H1 (cell line): ENCODE results near the gene FBXO11. TPM values are rescaled to one million over a fixed set of nuclear protein-coding genes. Genes with fewer than 3 reads are reported as not detected.
A peak's percentile ranks its signal among the peaks of the same experiment; 100 is the strongest.
"Not testable (repeated sequence)": the region's sequence is repeated elsewhere in the genome, so short reads cannot be mapped to it uniquely, and the experiment has no call there.

Experiments used
- CTCF ChIA-PET: fragments of 300-600 bp; sonication (Branson Sonifier 250); formaldehyde crosslinking; loops from one replicate; lab custom pipeline; 2021; ENCODE audit not compliant: partially characterized antibody; lab: Charles Lee
- POLR2A ChIA-PET: fragments of 300-600 bp; sonication (Branson Sonifier 250); formaldehyde crosslinking; loops from one replicate; lab custom pipeline; 2021; ENCODE audit warnings: inconsistent platforms; ENCODE audit not compliant: partially characterized antibody; lab: Charles Lee
- DNase-seq, 2 experiments: peaks; one replicate each; pipeline versions ENCODE4 v3.0.0 to v3.0.0-alpha.2; 2010 to 2022; ENCODE audit warnings: low spot score in 2 of 2, low read depth in 1 of 2, mixed read lengths in 1 of 2
- FAIRE-seq: peaks from 2 replicates; lab custom pipeline; 2011; peaks lifted over from hg19 to GRCh38; lab: Jason Lieb, UNC
- H2AFZ ChIP-seq: 2 replicates; pipeline ENCODE4 v1.8.1; 2012; ENCODE audit warnings: low read length, inconsistent platforms
- H2AK5ac ChIP-seq: 2 replicates; pipeline ENCODE4 v1.6.1; 2013; ENCODE audit warnings: low read depth, low read length
- H2BK120ac ChIP-seq: replicated peaks from 2 replicates; pipeline ENCODE3; 2013; ENCODE audit warnings: low read depth, low read length, inconsistent platforms
- H2BK12ac ChIP-seq: 2 replicates; pipeline ENCODE4 v1.6.1; 2013; ENCODE audit warnings: low read depth, low read length
- H2BK15ac ChIP-seq: 2 replicates; pipeline ENCODE4 v1.6.1; 2013; ENCODE audit warnings: low read length
- H2BK20ac ChIP-seq: 2 replicates; pipeline ENCODE4 v1.6.1; 2013; ENCODE audit warnings: low read length
- H2BK5ac ChIP-seq: 2 replicates; pipeline ENCODE4 v1.6.1; 2013; ENCODE audit warnings: low read depth, low read length
- H3K14ac ChIP-seq: 2 replicates; pipeline ENCODE4 v1.6.1; 2013; ENCODE audit warnings: inconsistent platforms; ENCODE audit not compliant: insufficient read length
- H3K18ac ChIP-seq: 2 replicates; pipeline ENCODE4 v1.6.1; 2013; ENCODE audit warnings: low read length; ENCODE audit errors: extremely low read depth
- H3K23ac ChIP-seq: 2 replicates; pipeline ENCODE4 v1.6.1; 2013; ENCODE audit warnings: inconsistent platforms; ENCODE audit not compliant: insufficient read length
- H3K23me2 ChIP-seq: 2 replicates; pipeline ENCODE4 v1.6.1; 2013; ENCODE audit warnings: low read depth, low read length
- H3K27ac ChIP-seq: 2 replicates; pipeline ENCODE4 v1.6.1; 2011; ENCODE audit warnings: low read depth, low read length, inconsistent platforms
- H3K27me3 ChIP-seq, 4 experiments: replicated peaks in 1 of 4; 1 replicate in 1 of 4; 2 replicates in 3 of 4; pipeline versions ENCODE4 v1.6.1 to v1.8.1; 2011 to 2013; ENCODE audit warnings: low read length in 3 of 4, mild to moderate bottlenecking in 3 of 4, inconsistent platforms in 2 of 4, mixed read lengths in 2 of 4, moderate library complexity in 1 of 4; ENCODE audit not compliant: control insufficient read depth in 3 of 4, insufficient read depth in 3 of 4; ENCODE audit errors: extremely low read depth in 1 of 4
- H3K36me3 ChIP-seq, 4 experiments: 2 replicates each; pipeline versions ENCODE4 v1.6.1 to v1.8.1; 2011 to 2013; ENCODE audit warnings: mild to moderate bottlenecking in 4 of 4, low read length in 3 of 4, moderate library complexity in 2 of 4, control low read depth in 1 of 4, inconsistent platforms in 1 of 4; ENCODE audit not compliant: insufficient read depth in 4 of 4, control insufficient read depth in 2 of 4
- H3K4ac ChIP-seq: replicated peaks from 2 replicates; pipeline ENCODE3; 2013; ENCODE audit warnings: low read length, low read depth, mixed read lengths, inconsistent platforms; ENCODE audit not compliant: insufficient read length
- H3K4me1 ChIP-seq, 4 experiments: replicated peaks in 1 of 4; 1 replicate in 1 of 4; 2 replicates in 3 of 4; pipeline versions ENCODE4 v1.6.1 to v1.8.1; 2011 to 2013; ENCODE audit warnings: low read length in 3 of 4, inconsistent platforms in 2 of 4, mixed read lengths in 1 of 4; ENCODE audit not compliant: insufficient read depth in 4 of 4, control insufficient read depth in 3 of 4
- H3K4me2 ChIP-seq, 2 experiments: 2 replicates each; pipeline versions ENCODE4 v1.6.1 to v1.8.1; 2011 to 2013; ENCODE audit warnings: low read depth in 2 of 2, low read length in 2 of 2, control low read depth in 1 of 2, inconsistent platforms in 1 of 2, mild to moderate bottlenecking in 1 of 2; ENCODE audit not compliant: insufficient read depth in 1 of 2
- H3K4me3 ChIP-seq, 4 experiments: fragments of 200-600, 300-600 bp in 1 of 4; sonication (generic), shearing (Covaris generic), sonication (Bioruptor Twin) in 1 of 4; 2 replicates each; pipeline versions ENCODE4 v1.5.1 to v1.8.1; 2011 to 2016; ENCODE audit warnings: low read length in 4 of 4, low read depth in 3 of 4, control low read depth in 2 of 4, inconsistent platforms in 2 of 4, mild to moderate bottlenecking in 2 of 4, mixed read lengths in 1 of 4, moderate library complexity in 1 of 4; ENCODE audit not compliant: insufficient read depth in 2 of 4; ENCODE audit errors: extremely low read depth in 1 of 4
- H3K56ac ChIP-seq: replicated peaks from 2 replicates; pipeline ENCODE3; 2013; ENCODE audit warnings: low read depth, mild to moderate bottlenecking, mixed read lengths, low read length, inconsistent platforms; ENCODE audit not compliant: insufficient read length
- H3K79me1 ChIP-seq: 2 replicates; pipeline ENCODE4 v1.6.1; 2013; ENCODE audit warnings: low read depth, low read length, control low read depth
- H3K79me2 ChIP-seq, 2 experiments: 2 replicates each; pipeline versions ENCODE4 v1.6.1 to v1.8.1; 2012 to 2013; ENCODE audit warnings: low read length in 2 of 2, mild to moderate bottlenecking in 2 of 2, inconsistent platforms in 1 of 2; ENCODE audit not compliant: insufficient read depth in 2 of 2, control insufficient read depth in 1 of 2
- H3K9ac ChIP-seq, 4 experiments: replicated peaks in 1 of 4; 1 replicate in 1 of 4; 2 replicates in 3 of 4; pipeline versions ENCODE4 v1.6.1 to v1.8.1; 2011 to 2013; ENCODE audit warnings: low read depth in 3 of 4, low read length in 3 of 4, control low read depth in 2 of 4, mild to moderate bottlenecking in 2 of 4, moderate library complexity in 2 of 4, inconsistent platforms in 1 of 4; ENCODE audit errors: extremely low read depth in 1 of 4
- H3K9me3 ChIP-seq, 2 experiments: 2 replicates each; pipeline versions ENCODE4 v1.6.1 to v1.8.1; 2012 to 2013; ENCODE audit warnings: mild to moderate bottlenecking in 2 of 2, moderate library complexity in 2 of 2, control low read depth in 1 of 2, inconsistent platforms in 1 of 2, low read depth in 1 of 2, low read length in 1 of 2, mixed read lengths in 1 of 2; ENCODE audit not compliant: insufficient read depth in 2 of 2
- H4K20me1 ChIP-seq, 2 experiments: replicated peaks in 1 of 2; 2 replicates each; pipeline versions ENCODE3 to v1.8.1; 2011 to 2013; ENCODE audit warnings: inconsistent platforms in 2 of 2, low read length in 2 of 2, mild to moderate bottlenecking in 1 of 2; ENCODE audit not compliant: insufficient read depth in 2 of 2, control insufficient read depth in 1 of 2
- H4K5ac ChIP-seq: 2 replicates; pipeline ENCODE4 v1.6.1; 2013; ENCODE audit warnings: low read length, low read depth, mixed read lengths, inconsistent platforms; ENCODE audit not compliant: insufficient read length
- H4K8ac ChIP-seq: 2 replicates; pipeline ENCODE4 v1.8.0; 2013; ENCODE audit warnings: mild to moderate bottlenecking, moderate library complexity, low read length, inconsistent platforms; ENCODE audit not compliant: insufficient read depth; ENCODE audit errors: extremely low read depth
- H4K91ac ChIP-seq: replicated peaks from 2 replicates; pipeline ENCODE3; 2013; ENCODE audit warnings: low read length, mixed read lengths, inconsistent platforms; ENCODE audit not compliant: insufficient read length
- BRCA1 ChIP-seq: IDR thresholded peaks from 2 replicates; pipeline ENCODE4 v1.6.1; 2012; ENCODE audit warnings: low read depth, low read length, improper control_type of control experiment
- EGR1 ChIP-seq: IDR thresholded peaks from 2 replicates; pipeline ENCODE4 v1.6.1; 2011; ENCODE audit warnings: low read depth, low read length, borderline replicate concordance
- KDM4A ChIP-seq: IDR thresholded peaks from one replicate; pipeline ENCODE4 v1.7.1; 2012; ENCODE audit warnings: low read depth, mild to moderate bottlenecking, moderate library complexity, low read length, inconsistent platforms; ENCODE audit not compliant: severe bottlenecking
- NANOG ChIP-seq: IDR thresholded peaks from 2 replicates; pipeline ENCODE4 v1.6.1; 2011; ENCODE audit warnings: low read length, low read depth, mild to moderate bottlenecking, inconsistent platforms; ENCODE audit not compliant: insufficient read depth, poor library complexity, severe bottlenecking
- POLR2A ChIP-seq, 2 experiments: IDR thresholded peaks; 1 replicate in 1 of 2; 2 replicates in 1 of 2; pipeline ENCODE4 v1.6.1; 2011; ENCODE audit warnings: low read depth in 2 of 2, low read length in 2 of 2, mild to moderate bottlenecking in 2 of 2; ENCODE audit errors: control extremely low read depth in 1 of 2
- RNF2 ChIP-seq: fragments of 200-900, 300-1000 bp; sonication (generic); IDR thresholded peaks from 2 replicates; pipeline ENCODE4 v1.7.1; 2016; ENCODE audit warnings: borderline replicate concordance, low read depth, mild to moderate bottlenecking, antibody characterized with exemption, low read length; ENCODE audit not compliant: poor library complexity, severe bottlenecking; ENCODE audit errors: missing control alignments
- WGBS, 2 experiments: shearing (Covaris generic) in 1 of 2; methylation state at CpG; one replicate each; pipeline versions ENCODE4 v1.1.6 to v1.1.7; 2013 to 2015; ENCODE audit warnings: low lambda C conversion rate in 2 of 2, mixed read lengths in 2 of 2, inconsistent platforms in 1 of 2, low coverage in 1 of 2, missing lambda C conversion rate in 1 of 2; ENCODE audit not compliant: insufficient replicate concordance in 2 of 2, insufficient coverage in 1 of 2, insufficient read length in 1 of 2; ENCODE audit errors: extremely low coverage in 1 of 2, missing lambda C conversion rate in 1 of 2; 5-methylcytosine and 5-hydroxymethylcytosine counted together
- polyA plus RNA-seq, 7 experiments: library from polyadenylated mRNA; depleted of rRNA in 3 of 7; stranded (reverse) in 5 of 7; unstranded in 2 of 7; fragments of >200 nt in 5 of 7; fragments of 200-250 nt in 2 of 7; gene quantifications; 1 replicate in 5 of 7; 2 replicates in 1 of 7; 4 replicates in 1 of 7; pipeline versions ENCODE4 v1.2.1 to v1.2.3, GENCODE V29; 2011 to 2013; ENCODE audit warnings: missing spikeins in 2 of 7, mixed read lengths in 2 of 7
- total RNA-seq: library from RNA; stranded (reverse); fragmentation: NEBNext Ultra II Directional; extraction: Animal tissue kit (Norgen Biotek cat#: 25700); gene quantifications from 2 replicates; pipeline ENCODE4 v1.2.1, GENCODE V29; 2021

Gene FBXO11
- total and polyA plus RNA-seq, 2 of the 8 experiments (the other 6 are each of a cell fraction or from before 2014, with no cell fraction given): 21.7 to 57.3 TPM

GRCh38 chr2:47862949-47863348, 43.3 kb downstream of the FBXO11 start (continued):
- TF ChIP-seq EGR1 (no peak), KDM4A (no peak), NANOG (no peak), BRCA1 (no peak), RNF2 (no peak), POLR2A (IDR thresholded peaks at IDR 0.05; ENCODE audit: control extremely low read depth in 1 of 2, low read depth in 2 of 2, low read length in 2 of 2) (no peak)

GRCh38 chr2:47853067-47853777, 53.1 kb downstream of the FBXO11 start:
- H4K20me1 ChIP-seq, H2AK5ac ChIP-seq, H4K8ac ChIP-seq, H3K4ac ChIP-seq, H3K9ac ChIP-seq, H3K23me2 ChIP-seq, H3K4me2 ChIP-seq, H4K91ac ChIP-seq, H2BK15ac ChIP-seq, H2BK5ac ChIP-seq, H3K79me1 ChIP-seq, H2BK12ac ChIP-seq, H2BK120ac ChIP-seq, H3K4me3 ChIP-seq, DNase-seq, H3K9me3 ChIP-seq, H2AFZ ChIP-seq, H3K56ac ChIP-seq, H3K27me3 ChIP-seq, H3K27ac ChIP-seq, H2BK20ac ChIP-seq, H3K4me1 ChIP-seq, H3K23ac ChIP-seq, H3K36me3 ChIP-seq, H3K14ac ChIP-seq, H4K5ac ChIP-seq, H3K18ac ChIP-seq: not testable (repeated sequence)
- POLR2A ChIA-PET: interaction anchor here (0.7 kb wide), 1 partner anchor 24 kb away, joined by 3 read pairs; no protein-coding TSS in a partner anchor
- CTCF ChIA-PET: interaction anchor here (0.6 to 1.4 kb wide), 3 partner anchors 11 to 483 kb away, joined by 3 to 5 read pairs (median 4); no protein-coding TSS in a partner anchor
- WGBS, 2 experiments: 89% methylated on average over 8 of the region's 8 CpGs; no CpG with 5 or more reads in 1 of the 2 experiments
- peak; percentile 24 for FAIRE-seq
- peaks cover 3 to 98% of the 10 kb centered on the region in 2 experiments for H3K79me2 ChIP-seq
